Loucy (cell line): ENCODE measurements around the gene PRKN.

Source experiments
- EZH2phosphoT487 ChIP-seq: fragments of 200-600 bp; IDR thresholded peaks from 2 replicates; pipeline ENCODE4 v1.6.1; 2018; ENCODE audit warnings: antibody characterized with exemption, mild to moderate bottlenecking, moderate library complexity, borderline replicate concordance
- TF ChIP-seq, protein P1 (sequence below): fragments of 200-600 bp; sonication (generic); conservative IDR thresholded peaks from 2 replicates; pipeline ENCODE4 v1.5.1; 2014; ENCODE audit warnings: mild to moderate bottlenecking, antibody characterized with exemption, low read length

- TF ChIP-seq, protein P1, sequence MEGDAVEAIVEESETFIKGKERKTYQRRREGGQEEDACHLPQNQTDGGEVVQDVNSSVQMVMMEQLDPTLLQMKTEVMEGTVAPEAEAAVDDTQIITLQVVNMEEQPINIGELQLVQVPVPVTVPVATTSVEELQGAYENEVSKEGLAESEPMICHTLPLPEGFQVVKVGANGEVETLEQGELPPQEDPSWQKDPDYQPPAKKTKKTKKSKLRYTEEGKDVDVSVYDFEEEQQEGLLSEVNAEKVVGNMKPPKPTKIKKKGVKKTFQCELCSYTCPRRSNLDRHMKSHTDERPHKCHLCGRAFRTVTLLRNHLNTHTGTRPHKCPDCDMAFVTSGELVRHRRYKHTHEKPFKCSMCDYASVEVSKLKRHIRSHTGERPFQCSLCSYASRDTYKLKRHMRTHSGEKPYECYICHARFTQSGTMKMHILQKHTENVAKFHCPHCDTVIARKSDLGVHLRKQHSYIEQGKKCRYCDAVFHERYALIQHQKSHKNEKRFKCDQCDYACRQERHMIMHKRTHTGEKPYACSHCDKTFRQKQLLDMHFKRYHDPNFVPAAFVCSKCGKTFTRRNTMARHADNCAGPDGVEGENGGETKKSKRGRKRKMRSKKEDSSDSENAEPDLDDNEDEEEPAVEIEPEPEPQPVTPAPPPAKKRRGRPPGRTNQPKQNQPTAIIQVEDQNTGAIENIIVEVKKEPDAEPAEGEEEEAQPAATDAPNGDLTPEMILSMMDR: no peak
- no peak for TF ChIP-seq EZH2phosphoT487
These were observed 845.3 kb downstream of the PRKN start for GRCh38 chr6:161882196-161882765.
